Activated naive CD4-positive, alpha-beta T cell treated with anti-CD3 and anti-CD28 coated beads, Interleukin-2, amount 50 U/mL, for 16 hours (primary cell): ENCODE results near the gene TCF12.
"Not testable (repeated sequence)": the region's sequence is repeated elsewhere in the genome, so short reads cannot be mapped to it uniquely, and the experiment has no call there.

ENCODE experiments used
- DNase-seq: peaks from one replicate; pipeline ENCODE4 v3.0.0-alpha.2; 2020

The TCF12 gene

DNA sequence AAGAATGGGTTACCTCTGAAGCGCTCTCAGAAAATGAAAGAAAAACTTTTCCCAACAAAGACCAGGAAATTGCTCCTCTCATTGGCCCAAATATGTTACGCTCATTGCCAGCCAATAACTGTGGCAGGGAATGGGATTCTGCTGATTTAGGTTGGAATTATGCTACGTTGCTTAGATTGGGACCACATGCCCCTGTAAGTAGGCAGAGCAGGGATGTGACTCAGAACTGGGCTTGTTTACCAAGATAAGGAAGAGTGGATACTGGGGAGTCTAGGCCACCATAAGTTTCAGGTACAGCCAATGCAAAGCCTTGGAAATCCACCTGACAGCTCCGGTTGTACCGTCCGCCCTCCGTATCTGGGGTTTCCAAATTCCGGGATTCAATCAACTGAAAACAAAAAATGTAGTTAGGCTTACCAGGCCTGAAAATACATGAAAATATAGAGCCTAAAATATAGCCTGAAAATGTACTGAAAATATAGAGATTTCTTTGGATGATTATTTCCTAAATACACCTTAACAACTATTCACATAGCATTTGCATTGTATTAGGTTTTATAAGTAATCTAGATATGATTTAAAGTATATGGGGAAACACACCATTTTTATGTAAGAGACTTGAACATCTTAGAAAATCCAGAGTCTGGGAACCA is 1.5 kb upstream of the TCF12 start:
- DNase-seq, result no peak

DNA sequence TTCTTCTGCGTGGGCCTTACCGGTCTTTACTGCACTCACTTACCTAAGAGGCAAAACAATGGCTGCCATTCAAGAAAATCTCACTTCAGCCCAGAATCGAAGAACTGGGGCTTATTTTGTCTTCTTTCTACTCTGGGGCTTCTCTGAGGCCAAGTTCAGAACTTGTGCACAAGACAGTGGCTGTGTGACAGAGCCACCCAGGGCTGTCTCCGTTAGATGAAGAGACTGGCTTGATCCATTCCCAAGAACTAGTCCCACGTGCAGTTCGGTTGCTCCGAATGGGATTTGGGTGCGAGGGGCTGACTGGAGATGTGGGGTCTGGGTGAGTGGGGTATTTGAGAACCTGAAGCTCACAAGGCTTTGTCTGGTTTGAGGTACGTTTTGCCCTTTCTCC is 795 bp upstream of the TCF12 start:
- no peak for DNase-seq

DNA sequence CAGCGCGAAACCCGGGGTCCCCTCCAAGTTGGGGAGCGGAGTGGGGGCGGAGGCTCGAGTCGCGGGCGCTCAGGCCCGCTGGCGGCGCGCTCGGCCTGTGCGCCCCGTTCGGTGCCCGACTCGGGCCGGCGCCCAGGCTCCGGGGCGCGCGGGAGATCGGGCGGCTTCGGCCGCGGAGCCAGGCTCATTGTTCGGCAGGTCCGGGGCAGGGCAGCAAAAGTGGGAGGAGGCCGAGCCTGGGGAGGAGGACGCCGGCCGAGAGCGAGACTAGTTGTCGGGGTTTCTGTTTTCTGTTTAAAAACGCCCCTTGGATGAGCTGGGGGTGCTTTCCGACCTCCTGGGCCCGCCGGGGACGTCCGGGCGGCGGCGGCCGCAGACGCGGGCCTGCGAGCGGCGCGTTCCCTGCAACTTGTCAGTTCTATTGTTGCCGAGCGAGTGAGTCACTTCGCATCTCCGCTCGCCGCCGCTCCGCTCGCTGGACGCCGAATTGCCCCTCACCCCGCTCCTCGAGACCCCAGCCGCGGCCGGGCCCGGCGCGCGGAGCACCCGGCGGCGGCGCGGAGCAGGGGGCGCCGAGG is 676 bp downstream of the TCF12 start:
- peak; percentile 65 for DNase-seq

DNA sequence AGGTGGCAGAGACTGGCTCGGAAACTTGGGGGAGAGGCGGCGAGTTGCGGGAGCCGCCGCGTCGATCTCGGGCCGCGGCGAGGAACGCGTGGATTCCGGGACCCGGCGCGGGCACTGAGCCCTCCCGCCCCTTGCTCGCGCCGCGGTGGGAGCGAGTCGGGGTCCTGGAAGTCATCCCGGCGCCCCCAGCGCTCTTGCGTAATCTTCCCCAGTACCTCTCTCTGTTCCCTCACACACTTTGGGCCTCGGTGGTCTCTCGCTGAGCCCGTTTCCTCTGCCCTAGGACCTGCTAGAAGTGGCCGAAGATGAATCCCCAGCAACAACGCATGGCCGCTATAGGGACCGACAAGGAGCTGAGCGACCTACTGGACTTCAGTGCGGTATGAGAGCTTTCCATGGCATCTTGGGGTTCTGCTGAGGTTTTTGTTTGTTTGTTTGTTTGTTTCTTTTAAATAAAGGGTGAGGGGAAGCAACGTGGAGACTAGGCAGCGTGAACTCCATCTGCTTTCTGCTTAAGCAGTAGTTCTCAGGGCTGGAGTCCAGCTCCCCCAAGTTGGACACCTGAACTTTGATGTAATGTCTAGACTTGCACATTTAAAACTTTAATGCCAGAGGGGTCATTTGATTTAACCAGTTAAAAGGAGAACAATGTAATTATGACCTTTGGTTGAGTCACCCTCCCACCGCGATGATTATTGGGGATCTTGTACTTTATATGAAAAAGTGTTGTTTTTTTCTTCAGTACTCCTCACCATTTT is 1.3 kb downstream of the TCF12 start:
- peak; percentile 16 for DNase-seq

DNA sequence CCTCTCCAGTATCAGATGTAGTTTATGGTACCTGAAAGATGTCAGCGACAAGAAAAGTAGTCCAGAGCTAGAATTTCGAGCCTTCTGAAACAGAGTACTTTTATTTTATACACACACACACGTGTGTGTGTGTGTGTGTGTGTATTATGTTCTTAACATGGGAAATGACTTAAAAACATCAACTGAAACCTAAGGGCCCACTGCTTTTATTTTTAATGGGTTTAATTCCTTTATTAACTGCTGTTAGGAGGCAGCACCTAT is 1.9 kb downstream of the TCF12 start:
- no peak for DNase-seq

DNA sequence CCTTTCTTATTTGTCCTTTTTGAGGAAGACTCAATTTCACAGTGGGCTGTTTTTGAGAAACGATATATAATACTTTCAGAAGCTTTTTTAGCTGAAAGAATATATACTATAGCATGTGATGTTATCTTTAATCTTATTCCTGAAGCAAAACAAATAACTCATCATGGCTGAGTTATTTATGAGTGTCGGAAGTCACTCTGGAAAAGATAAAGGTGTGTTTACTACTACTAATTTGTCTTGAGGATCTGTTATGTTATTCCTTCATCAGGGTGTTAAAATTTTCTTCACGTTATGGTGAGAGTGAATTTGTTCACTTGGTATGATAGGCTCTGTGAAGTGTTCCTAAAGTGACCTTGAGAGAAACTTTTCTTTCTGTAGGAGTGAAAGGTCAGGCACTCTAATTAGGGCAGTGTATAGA is 4.7 kb downstream of the TCF12 start:
- DNase-seq, result no peak

DNA sequence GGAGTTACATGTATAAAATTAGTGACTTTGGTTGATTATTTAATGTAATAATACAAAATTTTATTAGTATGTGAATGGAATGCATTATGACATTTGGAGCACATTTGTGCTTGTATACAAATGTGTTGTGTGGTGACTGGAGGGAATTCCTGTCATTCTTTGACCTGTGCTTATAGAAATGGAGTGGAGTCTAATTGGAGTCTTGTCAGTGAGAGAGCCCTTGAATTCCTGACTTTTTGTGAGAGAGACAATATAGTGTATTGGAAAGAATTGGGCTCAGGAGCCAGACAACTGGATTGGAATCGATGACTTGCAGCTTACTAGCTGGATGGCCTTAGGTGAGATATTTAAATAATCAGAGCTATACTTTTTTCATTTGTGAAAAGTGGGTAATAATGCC is 9.4 kb downstream of the TCF12 start:
- DNase-seq, result no peak

DNA sequence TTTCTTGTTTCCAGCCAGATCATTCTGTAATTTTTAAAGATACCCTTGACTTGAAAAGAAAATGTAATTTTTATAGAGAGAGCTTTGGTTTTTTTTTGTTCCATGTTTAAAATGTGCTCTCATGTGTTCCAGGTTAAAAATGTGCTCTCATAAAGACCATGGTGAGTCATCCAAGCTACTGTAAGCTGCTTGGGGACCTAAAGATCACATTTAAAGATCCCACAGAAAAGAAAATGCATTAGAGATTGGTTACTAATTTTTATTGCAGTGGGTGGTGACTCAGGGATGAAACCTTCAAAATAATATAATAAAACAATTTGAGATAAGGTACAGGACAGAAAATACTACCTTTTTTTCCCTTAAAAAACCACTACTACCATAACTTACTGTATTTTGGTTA is 11.0 kb downstream of the TCF12 start:
- no peak for DNase-seq

DNA sequence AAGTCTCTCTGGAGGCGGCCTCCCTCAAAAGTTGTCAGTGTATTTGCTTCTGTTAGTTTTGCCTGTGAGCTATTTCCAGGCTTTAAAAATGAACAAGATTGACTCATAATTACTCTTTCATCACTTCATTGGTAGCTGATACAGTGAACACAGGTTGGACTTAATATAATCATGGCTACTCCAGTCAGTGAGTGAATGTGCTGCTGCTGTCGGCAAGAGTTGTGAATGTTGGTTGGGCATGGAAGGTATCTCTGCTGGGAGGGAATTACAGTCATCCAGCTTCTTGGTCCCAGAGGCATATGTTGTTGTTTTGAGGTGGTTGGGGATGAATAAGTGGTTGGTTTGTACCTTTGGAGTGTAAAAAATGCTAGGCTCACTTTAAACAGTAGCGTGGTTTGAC is 11.5 kb downstream of the TCF12 start:
- DNase-seq, result no peak

DNA sequence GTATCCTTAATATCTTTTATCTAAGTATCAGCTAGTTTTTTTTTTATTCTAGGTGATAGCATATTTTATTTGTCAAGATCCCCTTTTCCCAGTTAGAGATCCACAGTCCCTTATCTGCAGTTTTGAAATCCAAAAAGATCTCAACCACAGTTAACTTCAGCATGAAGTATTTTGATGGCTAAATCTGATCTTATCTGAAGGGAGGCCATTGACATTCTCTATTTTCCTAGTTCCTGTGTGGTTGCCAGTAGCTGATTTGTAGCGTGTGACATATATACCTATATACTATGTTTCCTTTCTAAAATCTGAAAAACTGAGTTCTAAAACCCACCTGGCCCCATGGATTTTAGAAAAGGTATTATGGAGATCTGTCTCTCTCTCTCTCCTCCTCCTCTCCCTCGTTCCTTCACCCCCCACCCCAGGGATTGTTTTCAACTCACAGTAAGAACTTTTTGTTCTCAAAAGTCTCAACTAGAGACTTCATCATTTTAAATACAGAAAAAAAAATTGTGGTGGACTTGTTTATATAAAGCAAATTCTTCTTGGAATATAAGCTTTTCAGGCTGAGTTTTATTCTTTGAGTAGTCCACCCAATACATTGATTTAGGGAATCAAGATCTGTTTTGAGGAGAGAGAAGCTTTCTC is 12.3 kb downstream of the TCF12 start:
- no peak for DNase-seq

DNA sequence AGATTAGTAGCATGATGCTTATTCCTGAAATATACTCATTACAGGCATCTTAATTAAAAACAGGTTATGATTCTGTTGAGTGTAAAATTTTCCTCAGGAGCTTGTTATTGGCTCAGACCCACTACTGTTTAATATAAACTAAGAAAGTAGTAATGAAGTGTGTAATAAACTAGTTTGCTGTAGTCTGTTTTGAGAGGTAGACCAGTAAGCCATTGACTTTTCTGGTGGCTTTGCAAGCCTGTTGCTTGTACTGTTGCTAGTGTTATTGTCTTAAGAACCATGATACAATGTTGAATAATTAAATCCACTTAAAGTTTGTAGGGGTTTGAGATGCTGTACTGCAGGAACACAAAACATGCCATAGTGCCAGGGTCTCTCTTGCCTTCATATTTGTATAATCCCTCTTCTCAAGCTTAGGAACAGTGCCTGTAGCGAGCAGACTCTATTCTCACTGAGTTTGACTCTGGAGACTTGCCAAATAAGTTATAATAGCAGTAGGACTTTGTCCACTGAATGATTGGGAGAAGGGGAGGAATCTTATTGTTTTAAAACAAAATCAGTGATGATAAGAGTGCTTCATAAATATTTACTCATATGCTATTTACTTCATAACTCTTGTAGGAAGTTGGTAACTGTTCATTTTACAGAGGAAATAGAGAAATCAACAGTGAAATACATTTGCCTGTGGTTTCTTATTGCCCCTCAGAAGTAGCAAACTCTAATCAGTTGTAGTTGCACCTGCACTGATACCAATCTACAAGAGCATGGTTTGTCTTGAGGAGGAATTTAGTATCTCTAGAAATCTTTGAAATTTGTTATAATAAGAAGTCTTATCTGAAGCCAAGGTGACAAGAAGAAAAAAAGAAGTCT is 13.4 kb downstream of the TCF12 start:
- DNase-seq, result no peak

DNA sequence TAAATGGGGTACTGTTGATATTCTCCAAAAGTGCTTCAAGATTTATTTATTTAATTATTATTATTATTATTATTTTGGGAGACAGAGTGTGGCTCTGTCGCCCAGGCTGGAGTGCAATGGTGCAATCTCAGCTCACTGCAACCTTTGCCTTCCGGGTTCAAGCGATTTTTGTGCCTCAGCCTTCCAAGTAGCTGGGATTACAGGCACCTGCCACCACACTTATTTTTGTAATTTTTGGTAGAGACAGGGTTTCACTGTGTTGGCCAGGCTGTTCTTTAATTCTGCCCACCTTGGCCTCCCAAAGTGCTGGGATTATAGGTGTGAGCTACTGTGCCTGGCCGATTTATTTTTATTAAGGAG is 14.0 kb downstream of the TCF12 start:
- not testable (repeated sequence) for DNase-seq

DNA sequence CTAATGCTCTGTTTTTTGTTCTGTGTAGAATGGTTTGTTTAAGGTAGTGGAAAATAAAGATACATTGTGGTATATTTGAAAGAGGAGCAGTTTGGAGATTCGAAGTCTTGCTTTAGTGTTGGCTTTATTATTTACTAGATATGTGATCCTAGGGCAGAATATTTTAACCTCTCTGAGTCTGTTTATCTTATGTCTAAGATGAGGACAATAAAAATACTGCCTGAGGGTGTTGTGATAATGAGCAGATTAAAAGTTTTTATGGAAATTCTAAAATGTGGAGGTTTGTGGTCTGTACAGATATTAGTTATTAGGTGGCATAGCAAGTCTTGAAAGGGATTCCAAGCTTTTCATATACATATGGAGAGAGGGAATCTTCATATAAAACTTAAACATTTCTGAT is 15.0 kb downstream of the TCF12 start:
- DNase-seq, result no peak

DNA sequence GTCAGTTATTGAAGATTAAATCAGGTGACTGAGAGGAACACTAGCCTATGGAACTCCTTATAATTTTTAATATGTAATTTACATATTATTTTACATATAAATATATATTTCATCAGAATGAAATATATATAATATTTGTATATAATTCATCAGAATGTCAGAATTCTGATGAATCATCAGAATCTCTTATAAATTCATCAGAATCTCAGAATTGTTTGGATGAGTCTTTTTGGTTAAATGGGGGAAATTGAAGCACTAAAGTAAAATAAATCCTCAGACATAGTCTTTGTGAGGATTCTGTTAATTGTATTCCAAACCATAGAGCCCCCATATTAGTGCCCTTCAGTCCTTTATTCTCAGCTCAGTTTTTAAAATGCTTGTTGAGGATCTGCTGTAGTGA is 15.4 kb downstream of the TCF12 start:
- DNase-seq, result no peak

DNA sequence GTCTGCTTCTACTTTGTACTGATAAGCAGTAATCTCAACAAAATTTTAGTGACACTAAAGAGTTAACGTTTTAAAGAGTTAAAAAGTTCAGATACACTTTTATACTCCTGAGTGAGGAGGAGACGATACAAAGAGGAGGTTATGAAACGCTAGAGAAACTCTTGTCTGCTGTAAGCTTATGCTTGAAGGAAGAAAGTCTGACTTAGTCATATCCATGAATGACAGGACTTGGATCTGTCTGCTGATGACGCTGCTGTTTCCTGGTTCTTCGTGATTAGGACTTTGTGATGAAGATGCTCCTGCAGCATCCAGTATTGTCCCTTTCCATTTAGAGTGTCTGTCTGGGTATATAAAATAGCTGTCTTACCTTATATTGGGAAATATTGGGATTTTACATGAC is 15.8 kb downstream of the TCF12 start:
- DNase-seq, result no peak

DNA sequence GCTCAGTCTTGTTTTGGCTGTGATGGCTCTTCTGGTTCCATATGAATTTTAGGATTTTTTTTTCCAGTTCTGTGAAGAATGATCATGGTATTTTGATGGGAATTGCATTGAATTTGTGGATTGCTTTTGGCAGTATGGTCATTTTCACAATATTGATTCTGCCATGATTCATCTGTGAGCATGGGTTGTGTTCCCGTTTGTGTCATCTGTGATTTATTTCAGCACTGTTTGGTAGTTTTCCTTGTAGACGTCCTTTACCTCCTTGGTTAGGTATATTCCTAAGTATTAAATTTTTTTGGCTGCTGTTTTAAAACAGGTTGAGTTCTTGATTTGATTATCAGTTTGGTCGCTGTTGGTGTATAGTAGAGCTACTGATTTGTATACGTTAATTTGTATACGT is 18.5 kb downstream of the TCF12 start:
- no peak for DNase-seq

DNA sequence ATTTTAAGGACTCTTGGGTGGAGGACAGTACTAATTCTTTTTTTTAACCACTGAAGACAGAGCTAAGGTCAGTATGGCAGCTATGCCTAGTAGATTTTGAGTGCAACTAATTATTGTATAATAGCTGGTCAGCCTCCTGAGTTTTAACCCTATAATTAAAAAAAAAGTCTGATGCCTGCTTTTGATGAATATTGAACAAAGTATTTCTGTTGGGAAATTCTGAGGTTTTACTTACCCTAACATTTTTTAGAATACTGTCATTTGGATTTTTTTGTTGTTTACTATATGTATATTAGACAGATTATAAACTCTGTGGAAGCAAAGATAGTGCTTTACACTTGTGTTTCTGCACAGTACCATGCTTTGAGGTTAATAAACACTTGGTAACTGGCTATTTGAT is 20.8 kb downstream of the TCF12 start:
- no peak for DNase-seq

DNA sequence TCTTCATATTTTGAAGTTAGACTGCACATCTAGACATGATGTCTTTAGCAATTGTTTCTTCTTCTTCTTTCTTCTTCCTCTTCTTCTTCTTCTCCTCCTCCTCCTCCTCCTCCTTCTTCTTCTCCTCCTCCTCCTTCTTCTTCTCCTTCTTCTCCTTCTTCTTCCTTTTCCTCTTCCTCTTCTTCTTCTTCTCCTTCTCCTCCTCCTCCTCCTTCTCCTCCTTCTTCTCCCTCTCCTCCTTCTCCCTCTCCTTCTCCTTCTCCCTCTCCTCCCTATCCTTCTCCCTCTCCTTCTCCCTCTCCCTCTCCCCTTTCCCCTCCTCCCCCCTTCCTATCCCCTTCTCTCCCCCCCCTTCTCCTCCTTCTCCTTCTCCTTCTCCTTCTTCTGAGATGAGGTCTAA is 21.9 kb downstream of the TCF12 start:
- no peak for DNase-seq

DNA sequence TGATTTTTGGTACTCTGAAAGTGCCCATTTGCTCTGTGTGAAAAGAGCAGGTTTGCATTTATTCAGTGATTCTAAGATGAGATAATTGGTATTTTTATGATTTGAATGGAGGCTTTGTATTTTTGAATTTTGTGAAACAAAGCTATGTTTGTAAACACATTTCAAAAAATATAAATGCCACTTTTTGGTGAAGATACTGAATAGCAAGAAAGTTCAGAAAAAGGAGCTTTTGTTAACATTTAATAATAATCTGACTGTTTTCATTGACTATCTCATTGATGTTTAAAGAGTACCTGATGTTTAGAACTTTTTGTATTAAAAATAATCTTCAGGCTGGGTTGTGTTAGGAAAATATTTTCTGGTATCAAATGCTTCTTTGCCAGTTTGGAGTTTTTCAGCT is 23.7 kb downstream of the TCF12 start:
- DNase-seq, result no peak

DNA sequence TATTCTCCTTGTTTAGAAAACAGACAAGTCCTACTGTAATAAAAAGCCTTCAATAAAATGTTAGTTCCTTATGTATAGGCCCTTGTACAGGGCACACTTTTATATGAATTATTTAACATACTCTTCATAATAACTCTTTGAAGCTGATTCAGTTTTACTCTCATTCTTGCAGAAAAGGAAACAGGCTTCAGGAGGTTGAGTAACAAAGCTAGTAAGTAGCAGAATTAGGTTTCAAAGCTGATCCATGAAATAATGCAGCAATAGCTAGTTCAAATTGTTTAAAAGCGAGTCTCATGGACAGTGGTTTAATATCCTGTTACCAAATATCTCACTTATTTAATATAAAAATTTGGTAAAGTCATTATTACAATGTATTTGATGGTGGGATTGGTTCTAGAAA is 25.0 kb downstream of the TCF12 start:
- no peak for DNase-seq

DNA sequence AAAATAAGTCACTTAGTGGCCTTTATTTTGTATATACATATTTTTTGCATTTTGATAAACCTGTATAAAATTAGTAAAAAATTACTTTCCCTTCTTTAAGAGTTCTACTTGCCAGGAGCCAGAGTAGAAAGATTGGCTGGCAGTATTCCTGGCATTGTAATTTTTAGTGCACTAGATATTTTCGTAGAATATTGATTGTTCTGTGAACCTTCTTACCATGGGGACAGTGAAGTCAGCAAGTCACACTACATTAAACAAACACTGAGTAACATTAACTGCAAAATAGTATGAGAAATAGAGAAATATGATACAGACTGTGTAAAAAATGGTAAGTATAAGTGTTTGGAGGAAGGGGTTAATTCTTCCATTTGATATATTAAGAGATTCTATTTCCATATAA is 26.0 kb downstream of the TCF12 start:
- no peak for DNase-seq

DNA sequence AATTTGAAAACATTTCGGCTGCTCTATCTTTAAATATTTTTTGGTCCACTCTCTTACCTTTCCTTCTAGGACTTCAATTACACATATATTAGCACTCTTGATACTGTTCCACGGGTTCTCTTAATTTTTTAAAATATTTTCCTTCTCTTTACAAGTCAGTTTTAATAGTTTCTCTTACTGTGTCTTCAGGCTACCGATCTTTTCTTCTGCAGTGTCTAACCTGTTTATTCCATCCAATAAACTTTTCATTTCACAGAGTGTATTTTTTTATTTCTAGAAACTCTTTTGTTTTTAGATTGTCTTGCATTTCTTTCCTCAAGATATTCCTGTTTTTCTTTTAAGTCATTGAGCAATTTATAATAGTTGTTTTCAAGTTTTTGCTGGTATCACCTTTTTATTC is 27.7 kb downstream of the TCF12 start:
- no peak for DNase-seq

DNA sequence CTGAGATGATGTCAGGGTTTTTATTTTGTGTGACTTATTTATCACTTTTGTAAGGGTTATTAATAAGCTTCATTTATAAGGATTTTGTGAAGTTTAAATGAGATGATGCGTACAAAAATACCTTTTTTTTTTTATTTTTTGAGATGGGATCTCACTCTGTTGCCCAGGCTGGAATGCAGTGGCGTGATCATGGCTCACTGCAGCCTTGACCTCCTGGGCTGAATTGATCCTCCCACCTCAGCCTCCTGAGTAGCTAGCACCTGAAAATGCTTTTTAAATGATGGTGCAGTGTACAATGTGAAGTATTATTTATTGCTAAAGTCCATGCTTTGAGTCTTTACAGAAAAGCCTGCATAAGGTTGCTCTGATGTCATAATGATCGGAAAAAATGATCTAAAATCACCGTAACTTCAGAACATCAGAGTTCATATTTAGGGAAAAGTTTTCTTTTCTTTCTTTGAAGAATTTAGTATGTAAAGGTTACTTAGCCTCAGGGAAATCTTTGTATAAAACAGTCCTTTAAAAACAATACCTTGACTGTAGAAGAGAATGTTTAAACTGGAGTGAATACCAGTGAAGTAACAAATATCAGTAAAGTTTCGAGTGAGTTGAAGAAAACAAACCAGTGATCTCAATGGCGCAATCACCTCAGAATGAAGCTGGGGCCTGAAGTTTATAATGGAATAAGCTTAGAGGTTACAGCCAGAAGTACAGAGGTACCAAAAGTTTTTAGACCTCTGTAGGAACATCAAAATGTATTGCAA is 29.7 kb downstream of the TCF12 start:
- no peak for DNase-seq
